GM12891 (cell line): ENCODE results near the gene FHIP1B.

Experiments
- PAX5 ChIP-seq: IDR thresholded peaks from 2 replicates; pipeline ENCODE4 v1.6.1; 2011; ENCODE audit warnings: low read length, moderate library complexity, mild to moderate bottlenecking; ENCODE audit not compliant: insufficient read depth, severe bottlenecking
- POLR2A ChIP-seq: IDR thresholded peaks from 2 replicates; pipeline ENCODE4 v1.6.1; 2011; ENCODE audit warnings: low read depth, low read length, control low read depth
- POLR2AphosphoS5 ChIP-seq: IDR thresholded peaks from 2 replicates; pipeline ENCODE4 v1.6.1; 2011; ENCODE audit warnings: low read depth, low read length, control low read depth
- SPI1 ChIP-seq: IDR thresholded peaks from 2 replicates; pipeline ENCODE4 v1.6.1; 2011; ENCODE audit warnings: low read depth, low read length, control low read depth
- TAF1 ChIP-seq: IDR thresholded peaks from 2 replicates; pipeline ENCODE4 v1.6.1; 2011; ENCODE audit warnings: low read depth, low read length, control low read depth

GRCh38 chr11:6203327-6203726, 31.1 kb downstream of the FHIP1B start:
- no peak for TF ChIP-seq POLR2A
- TF ChIP-seq TAF1: no peak
- no peak for TF ChIP-seq SPI1
- TF ChIP-seq POLR2AphosphoS5: no peak
- TF ChIP-seq PAX5: no peak
